ENCODE measurements around the gene LYRM2.

LYRM2 gene, protein sequence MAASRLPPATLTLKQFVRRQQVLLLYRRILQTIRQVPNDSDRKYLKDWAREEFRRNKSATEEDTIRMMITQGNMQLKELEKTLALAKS

DNA sequence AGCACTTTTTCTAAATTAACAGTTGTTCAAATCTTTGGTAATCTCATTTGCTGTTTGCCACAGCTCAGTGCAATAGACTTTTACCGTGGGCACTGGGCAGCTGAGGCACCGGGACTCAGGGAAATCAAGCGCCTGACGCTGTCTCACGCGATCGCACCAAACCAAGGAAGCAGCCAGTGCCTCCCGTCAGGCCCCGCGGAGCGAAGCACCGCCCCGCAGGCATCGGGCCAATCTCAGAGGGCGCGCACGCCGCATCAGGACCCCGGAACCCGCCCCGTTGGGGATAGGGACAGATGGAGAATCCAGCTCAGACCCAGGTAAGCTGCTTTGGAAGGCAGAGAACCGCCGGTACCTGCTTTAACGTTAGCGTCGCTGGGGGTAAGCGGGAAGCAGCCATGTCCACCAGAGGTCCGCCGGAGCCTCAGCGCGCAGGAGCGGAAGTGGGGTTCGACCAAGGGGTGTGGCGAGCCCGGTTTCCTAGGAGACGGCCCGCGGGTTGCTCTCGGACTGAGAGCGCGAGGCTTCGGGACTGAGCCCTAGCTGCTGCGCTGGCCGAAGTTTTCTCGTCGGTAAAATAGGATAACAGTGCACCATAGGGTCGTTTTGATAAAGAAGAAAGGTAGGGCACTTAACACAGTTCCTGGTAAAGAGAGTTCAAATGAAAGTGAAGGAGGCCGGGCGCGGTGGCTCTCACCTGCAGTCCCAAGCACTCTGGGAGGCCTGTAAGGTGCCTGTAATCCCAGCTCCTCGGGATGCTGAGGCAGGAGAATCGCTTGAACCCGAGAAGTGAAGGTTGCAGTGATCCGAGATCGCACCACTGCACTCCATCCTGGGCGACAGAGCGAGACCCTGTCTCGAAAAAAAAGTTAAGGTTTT is at the start of gene LYRM2:
Gene LYRM2, minus strand, starts transcription at position 428 of the 876 bp plus-strand sequence. Its CDS starts 31 bp downstream, at position 397.
- DNase-seq = peak; percentile 92

DNA sequence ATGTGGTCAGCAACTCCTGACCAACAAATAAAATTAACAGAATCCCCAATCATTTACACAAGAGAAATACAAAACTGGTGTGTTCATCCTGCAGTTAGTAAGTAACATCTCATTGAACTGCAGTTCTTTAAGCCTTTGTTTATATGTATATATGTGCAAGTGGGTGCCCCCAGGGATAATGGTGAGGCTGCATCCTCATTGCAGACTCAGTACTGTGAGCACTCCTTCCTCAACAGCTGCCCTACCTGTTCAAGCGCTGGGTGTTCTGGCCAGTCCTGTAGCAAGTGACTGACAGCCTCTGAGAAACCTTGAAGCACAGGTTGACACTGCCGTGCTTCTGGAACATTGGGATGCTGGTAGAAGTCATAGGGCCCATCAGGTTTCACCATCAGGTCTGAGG is 49.8 kb upstream of the LYRM2 start:
- DNase-seq = no peak

DNA sequence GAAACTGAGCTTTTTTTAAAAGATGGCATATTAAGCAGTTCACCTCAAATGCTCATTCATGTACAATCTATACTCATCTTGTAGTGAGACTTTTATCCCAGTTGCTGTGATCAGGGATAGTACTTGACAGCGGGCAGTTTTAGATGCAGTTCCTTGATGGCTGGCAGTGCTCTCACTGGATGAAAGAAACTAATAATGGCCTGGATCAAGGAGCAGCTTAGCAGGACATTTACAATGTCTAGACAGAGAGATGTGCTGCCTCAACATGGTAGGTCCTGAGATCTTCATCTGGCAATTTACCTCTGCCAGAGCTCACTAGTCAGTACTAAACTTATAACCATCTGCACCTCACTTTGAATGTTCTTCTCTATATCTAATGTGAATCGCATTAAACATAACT is 46.8 kb upstream of the LYRM2 start:
- DNase-seq = no peak

DNA sequence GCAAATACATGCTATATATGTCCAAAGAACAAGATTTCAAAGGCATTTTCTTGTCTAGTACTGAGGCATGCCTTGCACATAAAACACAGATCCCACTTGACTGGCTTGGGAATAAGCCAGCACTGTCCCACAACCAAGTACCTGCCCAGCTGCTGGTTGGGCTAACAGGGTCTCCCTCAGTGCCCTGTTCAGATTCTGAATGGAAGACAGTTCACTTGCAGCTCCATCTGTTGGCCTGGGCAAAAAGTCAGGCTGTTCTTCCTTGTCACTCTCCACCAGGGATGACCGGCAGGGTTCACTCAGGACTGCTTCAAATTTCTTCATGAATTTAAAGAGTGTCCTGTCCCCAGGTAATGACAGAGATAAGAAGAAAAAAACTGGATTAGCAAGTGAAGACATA is 44.4 kb upstream of the LYRM2 start:
- DNase-seq = no peak

DNA sequence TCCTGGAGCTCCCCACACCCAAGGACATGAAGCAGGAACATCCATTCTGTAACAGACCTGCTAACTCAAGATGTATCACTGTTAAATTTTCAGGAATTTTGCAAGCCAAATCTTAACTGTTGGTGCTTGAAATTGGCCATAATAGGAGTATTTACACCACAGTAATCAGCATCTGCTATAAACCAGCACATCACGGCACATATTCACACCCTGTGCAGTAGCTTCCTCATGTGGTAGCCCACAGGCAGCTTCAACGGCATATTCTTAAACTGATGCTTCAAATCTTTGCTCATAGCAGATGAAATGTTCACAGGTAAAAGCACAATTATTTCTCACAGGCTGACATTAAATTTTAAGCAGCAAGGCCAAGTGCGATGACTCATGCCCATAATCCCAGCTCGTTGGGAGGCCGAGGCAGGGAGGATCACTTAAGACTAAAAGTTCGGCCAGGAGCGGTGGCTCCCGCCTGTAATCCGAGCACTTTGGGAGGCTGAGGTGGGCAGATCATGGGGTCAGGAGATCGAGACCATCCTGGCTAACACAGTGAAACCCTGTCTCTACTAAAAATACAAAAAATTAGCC is 43.5 kb upstream of the LYRM2 start:
- DNase-seq = no peak

DNA sequence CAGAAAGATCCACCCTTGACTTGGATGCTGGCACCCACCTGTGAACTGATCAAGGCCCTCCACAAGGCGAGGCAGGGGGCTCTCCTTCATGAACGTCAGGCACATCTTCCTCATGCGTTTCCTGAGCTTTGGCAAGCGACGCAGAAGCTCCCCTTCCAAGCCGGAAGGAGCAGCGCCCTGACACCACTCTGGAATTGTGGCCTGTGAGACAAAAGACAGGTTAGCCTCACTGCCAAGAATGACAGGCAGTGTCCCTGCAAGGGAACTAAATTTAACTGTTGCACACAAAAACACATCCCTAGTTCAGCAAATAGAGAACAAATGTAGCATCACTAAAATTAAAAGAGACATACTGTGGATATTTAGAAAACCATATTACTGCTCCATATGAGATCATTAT is 42.0 kb upstream of the LYRM2 start:
- DNase-seq = no peak

DNA sequence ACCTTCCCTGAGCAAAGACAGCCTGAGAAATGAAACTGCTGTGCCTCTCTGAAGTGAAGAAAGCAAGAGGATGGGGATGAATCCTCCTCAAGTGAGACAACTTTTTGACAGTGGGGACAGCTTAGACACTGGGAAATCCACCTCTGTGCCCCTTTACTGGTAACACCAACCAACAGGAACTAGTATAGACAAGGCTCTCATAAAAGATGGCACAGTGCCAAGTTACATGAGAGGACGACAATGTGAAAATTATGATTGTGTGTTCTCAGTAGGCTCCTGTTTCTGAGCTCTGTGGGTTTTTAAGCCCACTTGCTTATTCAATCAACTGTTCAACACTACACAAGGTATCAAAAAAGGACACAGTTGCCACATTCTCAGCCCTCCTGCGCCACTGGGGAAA is 41.6 kb upstream of the LYRM2 start:
- no peak for DNase-seq

DNA sequence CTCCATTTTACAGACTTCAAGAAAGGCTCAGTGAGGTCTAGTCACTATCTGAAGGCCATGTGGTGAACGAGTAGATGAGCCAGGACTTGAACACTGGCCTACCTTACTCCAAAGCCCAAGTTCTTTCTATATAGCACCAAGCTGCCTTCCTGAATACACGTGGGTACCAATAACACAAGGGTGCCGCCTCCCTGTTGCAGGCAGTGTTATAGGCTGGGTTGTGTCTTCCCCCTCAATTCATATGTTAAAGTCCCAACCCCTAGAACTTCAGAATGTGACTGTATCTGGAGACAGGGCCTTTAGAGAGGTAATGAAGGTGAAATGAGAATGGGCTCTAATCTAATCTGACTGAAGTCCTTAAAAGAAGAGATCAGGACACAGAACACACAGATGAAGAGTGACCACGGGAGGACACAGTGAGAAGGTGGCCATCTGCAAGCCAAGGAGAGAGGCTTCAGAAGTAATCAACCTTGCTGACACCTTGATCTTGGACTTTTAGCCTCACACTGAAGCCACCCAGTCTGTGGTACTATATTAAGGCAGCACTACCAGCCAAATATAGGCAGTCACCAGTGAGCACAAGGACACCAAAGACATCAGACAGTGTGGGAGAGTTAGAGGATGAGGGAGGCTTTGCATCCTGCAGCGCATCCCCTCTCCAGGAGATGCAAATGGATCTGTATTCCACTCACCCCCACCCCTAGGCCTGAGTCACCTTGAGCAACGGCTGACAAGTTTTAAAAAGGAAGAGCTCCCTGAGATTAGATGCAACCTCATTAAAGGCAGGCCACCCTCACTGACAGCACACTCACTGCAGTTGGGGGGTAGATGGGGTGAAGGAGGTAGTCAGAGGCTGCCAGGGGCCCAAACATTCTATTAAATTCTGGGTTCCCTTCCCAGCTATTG is 40.9 kb upstream of the LYRM2 start:
- no peak for DNase-seq

DNA sequence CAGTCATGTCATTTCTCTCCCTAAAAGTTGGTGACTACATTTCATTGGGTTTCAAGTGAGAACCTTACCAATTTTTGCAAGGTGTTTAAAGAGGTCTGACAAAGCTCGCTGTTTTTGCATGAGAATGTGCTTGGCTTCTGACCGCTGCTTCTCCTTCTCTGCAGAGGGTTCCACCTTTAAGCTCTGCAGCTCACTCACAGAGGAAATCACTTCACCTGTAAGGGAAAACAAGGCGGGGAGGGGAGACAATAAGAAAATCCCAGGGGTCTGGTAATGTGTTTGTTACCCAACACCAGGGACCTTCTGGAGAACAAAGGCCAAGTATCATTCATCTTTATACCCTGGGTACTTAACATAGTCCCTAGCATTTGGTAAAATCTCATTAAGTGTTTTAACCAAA is 40.0 kb upstream of the LYRM2 start:
- DNase-seq = no peak

DNA sequence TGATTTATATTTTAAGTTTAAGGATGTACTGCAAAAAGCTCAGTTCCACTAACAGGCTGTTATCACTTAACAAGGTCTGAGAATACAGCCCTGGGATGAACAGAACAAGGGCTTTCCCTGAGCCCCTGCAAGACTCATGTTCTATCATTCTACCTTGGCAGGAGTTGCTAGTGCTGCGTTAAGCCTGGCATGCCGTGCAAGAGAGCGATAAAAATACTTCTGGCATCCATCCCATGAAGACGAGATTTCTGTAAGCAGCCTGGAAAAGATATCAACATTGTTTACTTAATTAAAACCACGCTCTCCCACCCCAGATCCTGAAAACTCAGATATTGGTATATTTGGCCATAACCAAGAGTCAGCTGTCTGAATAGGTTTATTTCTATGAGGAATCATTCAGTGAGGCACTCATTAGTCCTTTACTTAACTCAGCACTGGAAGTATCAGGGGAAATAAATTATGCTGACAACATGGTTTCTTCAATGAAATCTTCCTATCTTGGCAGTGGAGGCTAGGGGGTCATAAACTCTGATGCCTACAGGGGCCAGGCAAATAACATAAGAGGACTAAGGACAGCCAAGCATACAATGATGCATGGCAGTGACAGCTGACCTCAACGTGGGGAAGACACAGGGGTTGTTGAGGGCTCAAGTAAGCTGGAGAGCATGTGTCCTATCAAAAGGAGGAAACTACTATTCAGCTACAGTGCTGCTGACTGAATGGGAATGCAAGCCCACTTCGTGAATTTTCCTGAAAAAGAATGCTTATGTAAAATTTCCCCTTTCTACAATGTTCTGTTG is 37.6 kb upstream of the LYRM2 start:
- no peak for DNase-seq

DNA sequence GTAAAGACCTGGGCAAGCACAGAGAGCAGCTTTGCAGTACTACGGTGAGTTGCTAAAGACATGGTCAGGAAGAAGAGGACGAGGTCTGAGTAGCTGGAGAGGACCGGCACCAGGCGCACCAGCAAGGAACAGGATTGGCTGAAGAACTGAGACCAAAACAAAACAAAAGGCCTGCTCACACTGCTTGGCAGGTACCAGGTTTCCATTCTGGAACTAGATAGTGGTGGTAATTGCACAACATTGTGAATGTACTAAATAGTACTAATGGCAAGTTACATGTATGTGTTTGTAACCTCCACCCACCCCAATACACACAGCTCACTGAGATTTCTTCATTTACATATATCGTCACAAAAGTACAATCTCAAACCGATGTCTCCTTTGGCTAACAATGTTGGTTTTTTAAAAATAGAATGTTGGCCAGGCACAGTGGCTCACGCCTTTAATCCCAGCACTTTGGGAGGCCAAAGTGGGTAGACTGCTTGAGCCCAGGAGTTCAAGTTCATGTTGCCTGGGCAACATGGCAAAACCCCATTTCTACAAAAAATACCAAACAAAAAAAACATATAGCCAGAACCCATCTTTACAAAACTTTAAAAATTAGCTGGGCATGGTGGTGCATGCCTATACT is 32.5 kb upstream of the LYRM2 start:
- DNase-seq = no peak

DNA sequence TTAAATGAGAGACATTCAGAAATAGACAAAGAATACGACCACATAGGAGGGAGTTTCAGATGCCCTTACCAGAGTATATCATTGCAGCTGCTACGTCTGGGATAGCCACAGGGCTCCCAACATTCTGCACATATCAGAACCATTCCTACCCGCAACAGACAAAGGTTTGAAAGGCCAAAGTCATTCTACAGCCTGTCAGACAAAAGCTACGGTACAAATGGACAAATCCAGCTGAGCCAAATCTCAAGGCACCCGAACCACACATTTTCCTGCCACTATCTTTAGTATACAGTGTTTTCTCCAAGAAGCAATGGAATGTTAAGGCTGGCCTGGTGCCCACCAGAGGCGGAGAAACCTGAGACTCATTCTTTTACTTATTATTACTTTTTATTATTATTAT is 30.5 kb upstream of the LYRM2 start:
- no peak for DNase-seq

DNA sequence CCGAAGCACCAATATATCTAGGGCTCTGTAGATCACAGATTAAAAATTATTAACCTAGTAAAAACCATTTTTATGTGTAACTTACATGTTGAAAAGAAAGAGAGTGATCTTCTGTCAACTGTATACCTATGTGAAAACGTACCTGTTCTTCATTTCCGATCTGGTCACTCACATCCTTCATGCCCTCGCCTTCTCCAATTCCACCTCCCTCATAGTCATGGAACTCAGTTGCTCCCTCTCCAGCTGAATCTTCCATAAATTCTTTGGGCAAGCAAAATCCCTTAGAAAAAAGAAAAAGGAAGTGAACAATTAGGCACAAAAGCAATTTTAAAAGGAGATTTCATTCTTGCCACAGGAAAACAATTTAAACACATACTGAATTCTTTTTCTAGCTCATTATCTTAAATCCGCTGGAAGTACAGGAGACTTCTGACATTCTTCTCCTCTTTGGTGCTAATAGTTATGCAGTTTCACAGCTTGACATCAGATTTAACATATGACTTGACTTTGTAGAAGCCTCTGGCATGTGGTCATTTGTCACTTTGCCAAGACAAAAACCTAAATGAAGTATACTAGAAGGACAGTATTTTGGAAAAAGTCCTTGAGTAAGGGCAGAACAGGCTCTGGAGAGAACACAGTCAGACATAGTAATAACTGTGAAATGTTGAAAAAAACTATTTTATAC is 29.5 kb upstream of the LYRM2 start:
- DNase-seq = no peak

DNA sequence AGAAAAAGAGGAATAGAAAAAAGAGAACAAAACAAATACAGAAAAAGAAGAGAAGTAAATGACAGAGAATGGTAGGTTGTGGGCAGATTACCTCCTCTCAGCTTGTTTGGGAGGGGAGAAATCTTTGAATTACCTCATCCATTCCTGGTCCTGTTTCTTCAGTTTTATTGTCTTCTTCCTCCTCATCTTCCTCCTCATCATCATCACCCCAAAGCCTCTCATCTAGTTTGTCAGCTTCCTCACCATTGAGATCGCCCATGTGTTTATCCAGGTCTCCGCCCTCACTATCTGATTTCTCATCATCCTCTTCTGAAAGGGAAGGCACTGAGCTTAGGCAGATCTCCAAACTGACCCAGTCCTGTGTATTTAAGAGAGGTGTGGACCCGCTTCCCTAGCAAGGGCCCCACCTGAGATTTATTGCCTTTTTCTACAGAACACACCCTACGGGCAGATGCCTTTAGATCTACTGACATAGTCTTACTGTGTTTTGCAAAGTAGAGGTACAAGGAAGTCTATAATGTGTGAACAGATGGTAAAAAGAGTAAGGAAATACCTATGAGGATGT is 24.2 kb upstream of the LYRM2 start:
- no peak for DNase-seq

DNA sequence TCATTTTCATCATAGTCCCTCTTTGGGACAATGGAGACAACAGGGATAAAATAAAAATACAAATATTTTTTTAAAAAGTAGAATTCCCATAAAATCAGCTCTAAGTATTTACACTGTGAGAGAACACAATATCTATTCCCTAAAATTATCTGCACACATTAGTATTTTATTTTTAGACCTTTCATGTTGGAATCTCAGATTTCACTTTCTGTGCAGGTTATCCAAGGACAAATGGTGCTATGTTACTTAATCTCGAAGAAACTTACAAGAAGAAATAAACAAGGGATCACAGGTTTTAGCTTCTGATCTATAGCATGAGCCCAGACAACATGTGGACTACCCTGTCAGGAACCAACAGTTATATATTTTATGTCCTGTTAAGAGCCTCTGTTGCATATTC is 23.0 kb upstream of the LYRM2 start:
- no peak for DNase-seq

DNA sequence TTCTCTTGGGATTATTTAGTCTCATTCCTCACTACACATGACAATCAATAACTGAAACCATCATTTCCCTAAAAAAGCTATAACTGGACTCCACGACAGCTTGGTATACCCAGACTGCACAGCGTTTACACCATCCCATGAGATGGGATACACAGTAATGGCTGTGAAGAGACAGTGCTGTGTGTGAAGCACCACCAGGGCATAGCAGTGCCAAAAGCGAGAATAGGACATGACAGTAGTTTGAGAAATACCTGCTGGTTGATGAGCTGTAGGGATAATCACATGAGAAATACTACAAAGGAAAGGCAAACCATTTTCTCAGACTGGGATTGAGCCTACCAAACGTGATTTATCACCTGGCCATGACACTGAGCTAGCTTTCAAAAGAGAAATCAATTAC is 22.4 kb upstream of the LYRM2 start:
- DNase-seq = no peak

DNA sequence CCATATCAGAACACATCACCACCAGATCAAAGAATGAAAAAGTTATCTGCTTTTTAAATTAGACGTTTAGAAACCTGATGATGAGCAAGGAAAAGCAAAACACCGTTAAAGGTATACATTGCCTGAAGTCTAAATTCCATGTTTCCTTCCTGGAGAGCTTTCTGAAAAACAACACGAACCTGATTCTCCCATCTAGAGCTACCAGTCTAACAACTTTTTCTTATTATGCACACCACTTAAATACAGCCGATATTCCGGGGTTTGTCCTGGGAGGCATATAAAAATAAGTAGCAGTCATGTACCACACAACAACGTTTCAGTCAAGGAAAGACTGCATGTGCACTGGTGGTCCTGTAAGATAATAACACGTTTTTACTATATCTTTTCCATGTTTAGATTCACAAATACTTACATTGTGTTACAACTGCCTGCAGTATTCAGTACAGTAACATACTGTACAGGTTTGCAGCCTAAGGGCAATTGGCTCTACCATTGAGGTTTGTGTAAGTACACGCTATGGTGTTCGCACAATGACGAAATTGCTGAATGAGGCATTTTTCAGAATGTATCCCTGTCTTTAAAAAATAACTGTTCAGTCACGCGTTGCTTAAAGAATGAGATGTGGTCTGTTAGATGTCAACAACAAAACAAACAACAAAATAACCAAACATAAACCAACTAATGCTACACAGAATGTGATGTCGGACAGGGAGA is 19.1 kb upstream of the LYRM2 start:
- no peak for DNase-seq

DNA sequence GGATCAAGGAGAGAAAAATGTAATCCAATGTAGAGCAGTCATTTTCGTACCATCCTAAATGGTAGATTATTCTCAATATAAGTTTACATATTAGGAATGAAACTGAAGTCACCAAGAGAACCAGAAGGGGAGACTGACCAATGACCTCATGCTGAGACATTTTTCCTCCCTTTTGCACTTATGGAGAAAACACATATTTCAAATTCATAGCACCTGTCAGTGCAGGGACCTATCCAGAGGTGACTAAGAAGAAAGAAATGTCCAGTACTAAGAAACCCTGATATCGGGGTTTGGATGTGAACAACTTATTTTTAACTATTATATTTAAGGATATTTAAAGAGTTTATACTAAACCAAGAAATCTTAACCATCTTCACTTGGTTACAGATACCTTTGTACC is 16.6 kb upstream of the LYRM2 start:
- no peak for DNase-seq

DNA sequence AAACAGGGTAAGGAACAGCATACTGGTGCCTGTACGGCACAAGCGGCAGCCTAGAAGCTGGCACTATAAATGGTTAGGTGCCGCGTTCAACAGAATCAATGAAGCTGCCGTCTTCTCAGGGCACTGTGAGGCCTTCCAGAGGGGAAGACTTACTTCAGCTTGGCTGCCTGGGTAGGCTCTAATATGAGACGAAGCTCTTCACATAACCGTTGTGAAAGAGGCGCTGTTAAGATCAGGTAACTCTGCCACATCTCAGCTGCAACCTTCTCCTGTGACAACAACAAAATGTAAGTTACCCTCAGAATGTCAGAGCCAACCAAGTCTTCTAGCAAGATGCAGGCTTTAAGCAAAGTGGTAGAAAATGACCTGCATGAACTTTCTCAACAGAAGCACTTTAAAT is 12.0 kb upstream of the LYRM2 start:
- no peak for DNase-seq

DNA sequence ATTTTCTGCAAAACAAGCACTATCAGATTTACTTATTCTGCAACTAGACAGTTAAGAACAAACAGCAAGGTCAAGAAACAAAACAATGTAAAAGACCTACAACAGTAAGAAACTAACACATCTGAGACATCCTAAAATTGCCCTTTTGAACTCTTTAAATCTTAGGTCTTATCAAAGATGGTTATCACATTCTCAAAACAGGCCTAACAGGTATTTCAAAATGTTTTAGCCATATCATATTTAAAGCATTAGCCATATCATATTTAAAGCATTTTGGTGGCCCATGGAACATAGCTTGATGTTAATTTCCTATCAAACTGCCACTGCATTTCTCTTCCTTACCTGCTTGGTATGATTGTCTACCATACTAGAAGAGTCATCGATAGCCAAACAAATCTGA is 11.1 kb upstream of the LYRM2 start:
- no peak for DNase-seq

Data from NCI-H2171 treated with DMSO at 0.1 percent for 48 hours (cell line).